ENCODE data around the gene DSCAML1. TPM values are rescaled to one million over a fixed set of nuclear protein-coding genes. Genes with fewer than 3 reads are reported as not detected.

DSCAML1 gene
- total RNA-seq, 6 experiments from 2014 or later: not detected

- no peaks in the 10 kb centered on the region for H3K4me1 Mint-ChIP-seq (ENCODE audit: low read depth)
- no peaks in the 10 kb centered on the region for H3K9me3 Mint-ChIP-seq
- no peak overlapping the region for H3K27ac Mint-ChIP-seq
- H3K4me3 Mint-ChIP-seq: no peak overlapping the region
- TF ChIP-seq CTCF (IDR thresholded peaks at IDR 0.05): no peak
- peaks cover 37% of the 10 kb centered on the region for H3K27me3 Mint-ChIP-seq (ENCODE audit: insufficient read depth)
- no peak for DNase-seq
- H3K36me3 Mint-ChIP-seq (ENCODE audit: low read depth): no peaks in the 10 kb centered on the region
Measured at GRCh38 chr11:117440258-117440657, 356.8 kb downstream of the DSCAML1 start.

GRCh38 chr11:117439256-117439655, 357.8 kb downstream of the DSCAML1 start:
- no peaks in the 10 kb centered on the region for H3K4me1 Mint-ChIP-seq (ENCODE audit: low read depth)
- H3K27me3 Mint-ChIP-seq (ENCODE audit: insufficient read depth): peaks cover 35% of the 10 kb centered on the region
- no peaks in the 10 kb centered on the region for H3K36me3 Mint-ChIP-seq (ENCODE audit: low read depth)
- no peaks in the 10 kb centered on the region for H3K9me3 Mint-ChIP-seq
- no peak overlapping the region for H3K27ac Mint-ChIP-seq
- TF ChIP-seq CTCF (IDR thresholded peaks at IDR 0.05): no peak
- no peak overlapping the region for H3K4me3 Mint-ChIP-seq
- no peak for DNase-seq

- no peak for DNase-seq
Measured at GRCh38 chr11:117438371-117439000, 358.5 kb downstream of the DSCAML1 start.

GRCh38 chr11:117437791-117438130, 359.3 kb downstream of the DSCAML1 start:
- Mint-ChIP-seq H3K36me3 (ENCODE audit: low read depth) (no peaks in the 10 kb centered on the region), H3K4me3 (no peak overlapping the region), H3K27me3 (ENCODE audit: insufficient read depth) (peaks cover 33% of the 10 kb centered on the region), H3K27ac (no peak overlapping the region), H3K9me3 (no peaks in the 10 kb centered on the region), H3K4me1 (ENCODE audit: low read depth) (no peaks in the 10 kb centered on the region)
- DNase-seq: no peak
- TF ChIP-seq CTCF (IDR thresholded peaks at IDR 0.05): no peak

More at GRCh38 chr11:117438371-117439000, 358.5 kb downstream of the DSCAML1 start:
- H3K27ac Mint-ChIP-seq: no peak overlapping the region
- H3K4me3 Mint-ChIP-seq: no peak overlapping the region
- no peaks in the 10 kb centered on the region for H3K36me3 Mint-ChIP-seq (ENCODE audit: low read depth)
- H3K27me3 Mint-ChIP-seq (ENCODE audit: insufficient read depth): peaks cover 29% of the 10 kb centered on the region
- TF ChIP-seq CTCF (IDR thresholded peaks at IDR 0.05): no peak
- no peaks in the 10 kb centered on the region for H3K4me1 Mint-ChIP-seq (ENCODE audit: low read depth)
- no peaks in the 10 kb centered on the region for H3K9me3 Mint-ChIP-seq

GRCh38 chr11:117437041-117437790, 359.8 kb downstream of the DSCAML1 start:
- no peak overlapping the region for H3K4me3 Mint-ChIP-seq
- peaks cover 33% of the 10 kb centered on the region for H3K27me3 Mint-ChIP-seq (ENCODE audit: insufficient read depth)
- H3K27ac Mint-ChIP-seq: no peak overlapping the region
- no peaks in the 10 kb centered on the region for H3K36me3 Mint-ChIP-seq (ENCODE audit: low read depth)
- no peak for DNase-seq
- H3K4me1 Mint-ChIP-seq (ENCODE audit: low read depth): no peaks in the 10 kb centered on the region
- no peak for TF ChIP-seq CTCF (IDR thresholded peaks at IDR 0.05)
- H3K9me3 Mint-ChIP-seq: no peaks in the 10 kb centered on the region
